Caco-2 (cell line): ENCODE measurements around the gene GPR37L1. TPM values are rescaled to one million over a fixed set of nuclear protein-coding genes. Genes with fewer than 3 reads are reported as not detected.

ENCODE experiments used
- BruUV-seq: library from RNA; stranded (reverse); fragments of 400-500 nt; replicated peaks from 2 replicates; lab custom pipeline; 2021; lab: Mats Ljungman, UMichigan
- CTCF ChIA-PET: fragments of 300-600 bp; sonication (Branson Sonifier 250); formaldehyde crosslinking; loops from one replicate; lab custom pipeline; 2022; ENCODE audit warnings: antibody characterized with exemption; lab: Charles Lee
- POLR2A ChIA-PET: fragments of 300-600 bp; sonication (Branson Sonifier 250); formaldehyde crosslinking; loops from one replicate; lab custom pipeline; 2022; ENCODE audit warnings: antibody characterized with exemption; lab: Charles Lee
- DNase-seq, 2 experiments: peaks; one replicate each; pipeline versions ENCODE4 v3.0.0 to v3.0.0-alpha.2; 2020 to 2022
- H3K27me3 ChIP-seq: replicated peaks from 2 replicates; pipeline ENCODE4 v1.6.0; 2011; ENCODE audit warnings: low read length; ENCODE audit not compliant: control insufficient read depth, insufficient read depth
- H3K36me3 ChIP-seq: 2 replicates; pipeline ENCODE4 v1.5.1; 2011; ENCODE audit warnings: low read length; ENCODE audit not compliant: control insufficient read depth, insufficient read depth
- H3K4me1 ChIP-seq: fragments of 250-450 bp; sonication (Bioruptor Pico); 2 replicates; pipeline ENCODE4 v1.5.1; 2020; ENCODE audit warnings: mild to moderate bottlenecking
- H3K4me3 ChIP-seq: 2 replicates; pipeline ENCODE4 v1.5.1; 2011; ENCODE audit warnings: low read depth, mild to moderate bottlenecking, control low read depth, low read length
- H3K9me3 ChIP-seq: fragments of 250-450 bp; sonication (Bioruptor Pico); 2 replicates; pipeline ENCODE4 v1.5.1; 2020; ENCODE audit warnings: mild to moderate bottlenecking, moderate library complexity
- H3K27ac Mint-ChIP-seq: one replicate; pipeline ENCODE4 v1.8.0; 2022; ENCODE audit warnings: mixed read lengths; ENCODE audit not compliant: unreplicated experiment
- H3K27me3 Mint-ChIP-seq: one replicate; pipeline ENCODE4 v1.8.0; 2022; ENCODE audit warnings: mixed read lengths; ENCODE audit not compliant: insufficient read depth, unreplicated experiment
- H3K36me3 Mint-ChIP-seq: one replicate; pipeline ENCODE4 v1.8.0; 2022; ENCODE audit warnings: mild to moderate bottlenecking, mixed read lengths; ENCODE audit not compliant: insufficient read depth, unreplicated experiment
- H3K4me1 Mint-ChIP-seq: one replicate; pipeline ENCODE4 v1.8.0; 2022; ENCODE audit warnings: low read depth, mixed read lengths; ENCODE audit not compliant: unreplicated experiment
- H3K4me3 Mint-ChIP-seq: one replicate; pipeline ENCODE4 v1.8.0; 2022; ENCODE audit warnings: mild to moderate bottlenecking, moderate library complexity, mixed read lengths; ENCODE audit not compliant: unreplicated experiment
- H3K9me3 Mint-ChIP-seq: one replicate; pipeline ENCODE4 v1.8.0; 2022; ENCODE audit warnings: mixed read lengths; ENCODE audit not compliant: unreplicated experiment
- intact Hi-C: fragments of 100-400 bp; cut with micrococcal nuclease; formaldehyde crosslinking; loops from one replicate; pipeline ENCODE4 v1.10.0; 2022; ENCODE audit not compliant: unreplicated experiment
- total RNA-seq: library from RNA; stranded (reverse); gene quantifications from 2 replicates; pipeline ENCODE4 v1.2.3, GENCODE V29; 2022
- TF ChIP-seq, protein P1 (sequence below), 2 experiments: fragments of 200-600 bp in 1 of 2; IDR thresholded peaks; 1 replicate in 1 of 2; 2 replicates in 1 of 2; pipeline versions ENCODE4 v1.5.1 to v1.8.0; 2011 to 2022; ENCODE audit warnings: antibody characterized with exemption in 1 of 2, control low read depth in 1 of 2, inconsistent platforms in 1 of 2, low read depth in 1 of 2, low read length in 1 of 2, mild to moderate bottlenecking in 1 of 2, moderate library complexity in 1 of 2; ENCODE audit not compliant: insufficient read depth in 1 of 2, severe bottlenecking in 1 of 2, unreplicated experiment in 1 of 2

The GPR37L1 gene
- total RNA-seq, 1 experiment from 2014 or later = 0.07 TPM

DNA sequence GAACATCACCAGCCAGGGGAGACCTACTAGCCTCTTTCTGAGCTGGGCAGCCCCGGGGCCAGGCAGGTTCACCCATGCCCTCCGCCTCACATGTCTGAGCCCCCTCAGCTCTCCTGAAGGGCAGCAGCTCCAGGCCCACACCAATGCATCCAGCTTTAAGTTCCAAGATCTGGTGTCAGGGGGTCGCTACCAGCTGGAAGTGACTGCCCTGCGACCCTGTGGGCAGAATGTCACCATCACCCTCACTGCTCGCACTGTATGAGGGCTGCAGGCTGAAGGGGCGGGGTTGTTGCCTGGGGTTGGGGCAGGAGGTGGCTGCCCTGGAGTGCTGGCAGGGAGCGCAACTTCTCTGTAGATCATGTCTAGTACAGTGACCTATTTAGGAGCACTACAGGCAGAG lies 46.1 kb downstream of the GPR37L1 start:
- no peaks in the 10 kb centered on the region for H3K36me3 ChIP-seq
- POLR2A ChIA-PET = no interaction called here
- no TSS peak for BruUV-seq
- no peak overlapping the region for H3K4me3 Mint-ChIP-seq
- H3K27me3 ChIP-seq = no peaks in the 10 kb centered on the region
- H3K9me3 ChIP-seq = no peaks in the 10 kb centered on the region
- H3K36me3 Mint-ChIP-seq = no peaks in the 10 kb centered on the region
- TF ChIP-seq, protein P1, sequence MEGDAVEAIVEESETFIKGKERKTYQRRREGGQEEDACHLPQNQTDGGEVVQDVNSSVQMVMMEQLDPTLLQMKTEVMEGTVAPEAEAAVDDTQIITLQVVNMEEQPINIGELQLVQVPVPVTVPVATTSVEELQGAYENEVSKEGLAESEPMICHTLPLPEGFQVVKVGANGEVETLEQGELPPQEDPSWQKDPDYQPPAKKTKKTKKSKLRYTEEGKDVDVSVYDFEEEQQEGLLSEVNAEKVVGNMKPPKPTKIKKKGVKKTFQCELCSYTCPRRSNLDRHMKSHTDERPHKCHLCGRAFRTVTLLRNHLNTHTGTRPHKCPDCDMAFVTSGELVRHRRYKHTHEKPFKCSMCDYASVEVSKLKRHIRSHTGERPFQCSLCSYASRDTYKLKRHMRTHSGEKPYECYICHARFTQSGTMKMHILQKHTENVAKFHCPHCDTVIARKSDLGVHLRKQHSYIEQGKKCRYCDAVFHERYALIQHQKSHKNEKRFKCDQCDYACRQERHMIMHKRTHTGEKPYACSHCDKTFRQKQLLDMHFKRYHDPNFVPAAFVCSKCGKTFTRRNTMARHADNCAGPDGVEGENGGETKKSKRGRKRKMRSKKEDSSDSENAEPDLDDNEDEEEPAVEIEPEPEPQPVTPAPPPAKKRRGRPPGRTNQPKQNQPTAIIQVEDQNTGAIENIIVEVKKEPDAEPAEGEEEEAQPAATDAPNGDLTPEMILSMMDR (IDR thresholded peaks at IDR 0.05; ENCODE audit: insufficient read depth in 1 of 2, low read depth in 1 of 2, low read length in 1 of 2, severe bottlenecking in 1 of 2, unreplicated experiment in 1 of 2) = no peak
- no peak overlapping the region for H3K27ac Mint-ChIP-seq
- intact Hi-C loops = no loop called here
- H3K4me3 ChIP-seq = no peak overlapping the region
- H3K27me3 Mint-ChIP-seq = no peaks in the 10 kb centered on the region
- no peaks in the 10 kb centered on the region for H3K4me1 ChIP-seq
- CTCF ChIA-PET = interaction anchor here (0.7 kb wide), 1 partner anchor 577 kb away, joined by 7 read pairs; no protein-coding TSS in a partner anchor
- H3K4me1 Mint-ChIP-seq = no peaks in the 10 kb centered on the region
- no peak for DNase-seq
- H3K9me3 Mint-ChIP-seq = no peaks in the 10 kb centered on the region

DNA sequence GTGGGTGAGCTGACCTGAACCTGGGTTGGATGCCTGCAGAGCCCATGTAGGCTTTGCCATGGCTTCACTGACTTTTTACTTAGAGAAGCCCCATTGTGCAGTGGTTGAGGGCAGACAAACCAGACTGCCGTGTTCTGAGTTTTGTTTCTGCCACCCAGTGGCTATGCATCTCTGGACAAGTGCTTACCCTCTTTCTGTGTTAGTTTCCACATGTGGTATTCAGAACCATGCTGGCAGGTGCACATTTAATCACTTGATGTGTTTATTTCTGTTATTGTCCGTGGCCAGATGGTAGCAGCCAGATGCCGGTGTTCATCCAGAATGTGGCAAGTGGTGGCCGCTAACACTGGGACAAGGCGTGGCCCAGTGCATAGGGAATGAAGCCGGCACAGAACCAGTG lies 48.0 kb downstream of the GPR37L1 start:
- intact Hi-C loops = no loop called here
- H3K9me3 ChIP-seq = no peaks in the 10 kb centered on the region
- DNase-seq = no peak
- H3K4me3 ChIP-seq = no peak overlapping the region
- POLR2A ChIA-PET = no interaction called here
- Mint-ChIP-seq H3K27me3 (no peaks in the 10 kb centered on the region), H3K9me3 (no peaks in the 10 kb centered on the region), H3K36me3 (no peaks in the 10 kb centered on the region), H3K27ac (no peak overlapping the region), H3K4me1 (no peaks in the 10 kb centered on the region), H3K4me3 (no peak overlapping the region)
- CTCF ChIA-PET = interaction anchor here (0.6 kb wide), 1 partner anchor 288 kb away, joined by 3 read pairs; no protein-coding TSS in a partner anchor
- H3K4me1 ChIP-seq = no peaks in the 10 kb centered on the region
- no TSS peak for BruUV-seq
- no peaks in the 10 kb centered on the region for H3K36me3 ChIP-seq
- TF ChIP-seq, protein P1 (IDR thresholded peaks at IDR 0.05; ENCODE audit: insufficient read depth in 1 of 2, low read depth in 1 of 2, low read length in 1 of 2, severe bottlenecking in 1 of 2, unreplicated experiment in 1 of 2) = no peak
- H3K27me3 ChIP-seq = no peaks in the 10 kb centered on the region

DNA sequence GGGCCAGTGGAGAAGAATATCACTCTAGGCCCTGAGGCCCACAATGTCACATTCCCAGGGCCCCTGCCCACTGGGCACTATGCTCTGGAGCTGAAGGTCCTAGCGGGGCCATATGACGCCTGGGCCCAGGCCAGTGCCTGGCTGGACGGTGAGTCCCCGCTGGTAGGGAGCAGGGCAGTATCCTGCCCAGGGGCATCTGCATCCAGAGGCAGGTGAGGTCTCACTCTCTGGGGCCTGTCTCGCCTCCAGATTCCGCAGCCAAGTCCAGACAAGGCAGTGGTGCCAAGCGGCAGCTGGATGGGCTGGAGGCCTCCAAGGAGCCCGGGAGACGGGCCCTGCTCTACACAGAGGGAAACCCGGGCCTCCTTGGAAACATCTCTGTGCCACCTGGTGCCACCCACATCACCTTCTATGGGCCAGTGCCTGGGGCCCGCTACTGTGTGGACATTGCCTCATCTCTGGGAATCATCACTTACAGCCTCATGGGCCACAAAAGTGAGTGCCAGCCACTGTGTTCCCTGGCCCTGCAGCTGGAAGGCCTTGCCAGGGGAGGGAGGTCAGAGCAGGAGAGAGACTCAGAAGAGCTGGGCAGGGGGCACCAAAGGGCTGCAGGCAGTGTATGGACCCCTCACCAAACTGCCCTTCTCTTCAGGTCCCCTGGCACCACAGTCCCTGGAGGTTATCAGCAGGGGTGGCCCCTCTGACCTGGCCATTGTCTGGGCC lies 48.7 kb downstream of the GPR37L1 start:
- TF ChIP-seq, protein P1 (IDR thresholded peaks at IDR 0.05; ENCODE audit: insufficient read depth in 1 of 2, low read depth in 1 of 2, low read length in 1 of 2, severe bottlenecking in 1 of 2, unreplicated experiment in 1 of 2) = no peak
- no peaks in the 10 kb centered on the region for H3K9me3 ChIP-seq
- CTCF ChIA-PET = no interaction called here
- H3K27ac Mint-ChIP-seq = no peak overlapping the region
- no peak for DNase-seq
- no TSS peak for BruUV-seq
- no peaks in the 10 kb centered on the region for H3K36me3 Mint-ChIP-seq
- no peaks in the 10 kb centered on the region for H3K4me1 Mint-ChIP-seq
- intact Hi-C loops = no loop called here
- POLR2A ChIA-PET = no interaction called here
- H3K27me3 Mint-ChIP-seq = no peaks in the 10 kb centered on the region
- no peaks in the 10 kb centered on the region for H3K27me3 ChIP-seq
- no peaks in the 10 kb centered on the region for H3K9me3 Mint-ChIP-seq
- no peak overlapping the region for H3K4me3 Mint-ChIP-seq
- no peaks in the 10 kb centered on the region for H3K4me1 ChIP-seq
- H3K36me3 ChIP-seq = no peaks in the 10 kb centered on the region
- H3K4me3 ChIP-seq = no peak overlapping the region
